Tongue (tissue), 2 donors: ENCODE results near the gene DNAJC7. TPM values are rescaled to one million over a fixed set of nuclear protein-coding genes. Genes with fewer than 3 reads are reported as not detected.

Experiments used
- DNase-seq: peaks from one replicate; pipeline ENCODE4 v3.0.0-alpha.2; 2015
- total RNA-seq: library from RNA; depleted of rRNA; stranded (reverse); fragments of >200 nt; gene quantifications from one replicate; pipeline ENCODE4 v1.2.3, GENCODE V29; 2014

DNAJC7 gene, protein sequence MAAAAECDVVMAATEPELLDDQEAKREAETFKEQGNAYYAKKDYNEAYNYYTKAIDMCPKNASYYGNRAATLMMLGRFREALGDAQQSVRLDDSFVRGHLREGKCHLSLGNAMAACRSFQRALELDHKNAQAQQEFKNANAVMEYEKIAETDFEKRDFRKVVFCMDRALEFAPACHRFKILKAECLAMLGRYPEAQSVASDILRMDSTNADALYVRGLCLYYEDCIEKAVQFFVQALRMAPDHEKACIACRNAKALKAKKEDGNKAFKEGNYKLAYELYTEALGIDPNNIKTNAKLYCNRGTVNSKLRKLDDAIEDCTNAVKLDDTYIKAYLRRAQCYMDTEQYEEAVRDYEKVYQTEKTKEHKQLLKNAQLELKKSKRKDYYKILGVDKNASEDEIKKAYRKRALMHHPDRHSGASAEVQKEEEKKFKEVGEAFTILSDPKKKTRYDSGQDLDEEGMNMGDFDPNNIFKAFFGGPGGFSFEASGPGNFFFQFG
- 71.7 TPM for total RNA-seq

DNA sequence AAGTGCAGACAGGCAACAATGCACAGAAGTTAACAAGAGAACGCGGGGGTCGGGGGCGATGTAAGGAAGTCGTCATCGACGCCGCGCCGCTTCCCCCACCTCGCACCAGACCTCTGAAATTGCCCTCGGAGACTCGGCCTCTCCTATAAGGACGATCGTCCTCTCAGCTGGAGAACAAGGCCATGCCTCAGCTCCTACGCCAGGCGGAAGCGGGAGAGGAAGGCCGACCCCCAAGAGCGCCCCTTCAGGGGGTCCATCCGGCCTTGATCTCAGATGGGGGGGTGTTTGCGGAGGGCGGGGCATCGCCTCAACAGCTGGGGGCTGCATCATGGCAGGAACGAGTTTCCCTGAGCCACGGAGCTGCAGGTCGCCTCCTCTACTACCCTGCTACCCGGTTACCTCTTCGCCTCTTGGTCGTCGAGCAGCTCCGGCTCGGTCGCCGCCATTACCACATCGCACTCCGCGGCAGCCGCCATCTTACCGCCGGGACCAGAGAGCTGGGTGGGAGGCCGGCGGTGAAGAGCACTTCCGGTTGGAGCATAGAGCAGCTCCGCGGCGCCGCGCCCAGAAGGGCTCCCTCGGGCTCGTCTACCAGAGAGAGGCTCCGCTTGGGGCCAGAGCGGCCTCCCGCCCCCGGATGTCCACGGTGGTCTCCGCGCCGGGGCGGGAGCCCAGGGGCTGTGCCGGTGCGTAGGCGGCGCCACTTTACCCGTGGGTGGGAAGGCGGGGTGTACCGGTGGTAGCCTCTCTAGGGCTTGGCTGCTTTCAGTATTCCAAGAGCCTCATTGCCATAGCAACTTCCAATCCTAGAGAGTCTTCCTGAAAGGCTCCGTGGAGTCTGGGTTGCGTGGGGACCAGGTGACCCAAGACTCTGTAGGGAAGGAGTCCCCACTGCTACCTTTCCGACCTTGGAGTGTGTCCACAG lies at the start of gene DNAJC7:
DNAJC7 (minus strand) TSS at position 499 of the 925 bp plus-strand sequence; CDS start at position 476, 23 bp downstream.
- peak; percentile 97 for DNase-seq

DNA sequence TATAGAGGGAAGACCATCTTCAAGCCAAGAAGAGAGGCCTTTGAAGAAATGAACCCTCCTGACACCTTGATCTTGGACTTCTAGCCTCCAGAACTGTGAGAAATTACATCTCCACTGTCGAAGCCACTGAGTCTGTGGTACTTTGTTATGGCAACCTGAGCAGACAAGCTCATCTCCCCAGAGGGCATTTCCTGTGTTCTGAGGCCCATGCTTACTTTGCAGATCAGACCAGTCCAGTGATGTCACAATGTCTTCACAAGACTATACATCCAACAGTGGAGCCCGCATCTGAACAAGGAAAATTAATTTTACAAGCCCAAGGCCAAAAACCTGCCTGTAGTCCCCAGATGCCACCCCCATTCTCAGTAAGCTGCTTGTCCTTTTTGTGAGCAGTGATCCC lies 48.0 kb upstream of the DNAJC7 start:
- DNase-seq, result no peak

DNA sequence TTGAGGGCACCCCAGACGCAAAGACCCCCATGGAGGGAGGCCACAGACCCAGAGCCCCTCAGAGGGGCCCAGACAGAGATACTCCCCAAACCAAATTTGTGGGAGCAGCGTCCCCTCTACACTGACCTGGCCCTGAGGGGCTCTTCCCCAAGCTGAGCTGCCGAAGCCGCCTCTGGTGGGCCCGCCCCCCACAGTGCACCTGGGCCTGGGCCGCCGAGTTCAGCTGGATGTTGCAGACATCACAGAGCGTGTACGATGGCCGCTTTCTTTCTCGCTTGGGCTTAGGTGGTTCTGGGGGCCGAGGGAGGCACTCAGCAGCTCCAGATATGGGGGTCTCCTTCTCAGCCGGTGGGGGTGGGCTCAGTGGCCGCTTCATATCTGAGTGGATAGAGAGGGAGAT lies 45.4 kb upstream of the DNAJC7 start:
- DNase-seq, result no peak

DNA sequence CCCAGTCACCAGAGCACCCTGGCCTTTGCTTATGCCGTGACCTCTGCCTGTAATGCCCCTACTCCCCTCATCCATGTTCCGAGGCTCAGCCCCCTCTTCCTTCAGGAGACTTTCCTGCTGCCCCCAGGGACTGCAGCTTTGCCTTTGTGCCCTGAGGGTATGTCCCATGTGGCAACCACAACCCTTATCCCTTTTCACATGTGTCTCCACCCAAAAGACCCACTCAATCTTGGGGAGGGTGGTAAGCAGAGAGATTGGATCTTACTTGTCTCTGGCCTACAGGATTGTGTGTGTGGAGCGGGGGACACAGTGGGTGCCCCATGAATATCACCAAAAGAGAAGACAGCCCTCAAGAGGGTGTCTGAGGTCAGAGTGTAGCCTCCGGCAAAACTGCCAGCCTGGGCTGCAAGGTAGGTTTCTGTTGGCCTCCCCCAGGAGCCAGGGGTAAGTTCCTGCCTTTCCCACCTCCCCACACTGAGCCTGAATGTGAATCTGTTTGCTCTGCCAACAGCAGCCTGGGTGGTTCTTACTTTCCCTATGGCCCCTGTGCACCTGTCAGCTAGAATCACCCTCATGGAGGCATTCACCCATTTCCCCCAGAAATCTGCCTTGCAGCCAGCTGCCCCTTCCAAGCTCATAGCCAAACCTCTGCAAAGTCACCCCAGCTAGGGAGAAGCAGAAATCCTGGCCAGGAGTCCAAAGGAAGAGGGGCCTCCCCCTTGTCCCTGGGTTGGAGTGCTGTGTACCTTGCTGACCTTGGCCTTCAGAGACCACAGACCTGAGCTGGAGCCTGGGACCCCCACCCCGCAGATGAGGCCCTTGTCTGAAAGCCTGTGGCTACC lies 44.6 kb upstream of the DNAJC7 start:
- peak; percentile 47 for DNase-seq

DNA sequence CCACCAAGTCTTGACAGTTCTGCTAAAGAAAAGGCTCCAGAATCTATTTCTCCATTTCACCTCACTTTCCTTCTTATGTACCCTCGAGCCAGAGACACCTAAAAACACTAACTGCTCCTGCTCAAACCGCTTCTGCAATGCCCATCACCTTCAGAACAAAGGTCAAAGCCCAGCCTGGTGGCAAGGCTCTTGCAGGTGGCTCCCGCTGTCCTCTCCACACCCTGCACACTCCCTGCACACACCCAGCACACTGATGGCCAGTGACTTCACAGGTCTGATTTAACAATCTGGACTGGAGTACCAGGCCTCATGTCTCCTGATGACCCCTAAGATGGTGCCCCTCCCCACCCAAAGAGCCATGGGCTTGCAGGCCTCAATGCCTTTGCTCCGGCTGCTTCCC lies 43.0 kb upstream of the DNAJC7 start:
- no peak for DNase-seq

DNA sequence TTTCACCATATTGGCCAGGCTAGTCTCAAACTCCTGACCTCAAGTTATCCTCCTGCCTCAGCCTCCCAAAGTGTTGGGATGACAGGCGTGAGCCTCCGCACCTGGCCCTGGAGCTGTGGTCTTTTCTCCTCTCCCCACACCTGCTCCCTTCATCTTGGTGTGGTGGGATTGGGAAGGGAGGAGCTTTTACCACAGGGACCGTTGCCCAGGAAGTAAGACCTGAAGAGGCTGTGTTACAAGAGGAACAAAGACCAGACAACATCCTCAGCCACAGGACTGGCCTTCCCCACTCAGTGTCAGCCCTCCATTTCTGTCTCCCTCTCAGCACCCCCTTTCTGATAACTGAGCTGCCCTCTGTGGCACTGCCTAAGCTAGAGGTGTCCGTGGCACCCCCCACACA lies 42.6 kb upstream of the DNAJC7 start:
- no peak for DNase-seq

DNA sequence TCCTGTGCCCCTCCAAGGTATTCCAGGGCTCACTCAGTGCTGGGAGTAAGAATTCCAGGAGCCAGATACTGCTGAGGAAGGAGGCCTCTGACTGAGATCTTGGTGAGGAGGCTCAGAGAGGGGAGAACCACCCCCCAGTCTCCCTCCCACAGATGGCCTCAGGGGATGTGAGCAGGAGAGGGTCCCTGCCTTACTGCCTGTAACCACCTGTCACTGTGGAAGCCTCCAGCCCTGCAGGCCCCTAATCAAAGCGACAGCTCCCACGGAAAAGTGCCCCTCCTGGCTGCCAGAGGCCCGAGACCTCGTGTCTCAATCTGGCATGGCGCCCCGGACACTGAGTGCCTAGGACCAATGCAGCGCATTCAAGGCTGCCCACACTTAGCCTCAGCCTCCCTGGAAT lies 40.8 kb upstream of the DNAJC7 start:
- DNase-seq, result no peak

DNA sequence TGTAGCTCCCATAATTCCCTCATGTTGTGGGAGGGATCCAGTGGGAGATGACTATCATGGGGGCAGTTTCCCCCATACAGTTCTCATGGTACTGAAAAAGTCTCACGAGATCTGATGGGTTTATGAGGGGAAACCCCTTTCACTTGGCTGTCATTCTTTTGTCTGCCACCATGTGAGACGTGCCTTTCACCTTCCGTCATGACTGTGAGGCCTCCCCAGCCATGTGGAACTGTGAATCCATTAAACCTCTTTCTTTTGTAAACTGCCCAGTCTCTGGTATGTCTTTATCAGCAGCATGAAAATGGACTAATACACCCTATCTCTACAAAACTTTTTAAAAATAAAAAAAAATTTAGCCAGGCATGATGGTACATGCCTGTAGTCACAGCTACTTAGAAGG lies 39.4 kb upstream of the DNAJC7 start:
- no peak for DNase-seq

DNA sequence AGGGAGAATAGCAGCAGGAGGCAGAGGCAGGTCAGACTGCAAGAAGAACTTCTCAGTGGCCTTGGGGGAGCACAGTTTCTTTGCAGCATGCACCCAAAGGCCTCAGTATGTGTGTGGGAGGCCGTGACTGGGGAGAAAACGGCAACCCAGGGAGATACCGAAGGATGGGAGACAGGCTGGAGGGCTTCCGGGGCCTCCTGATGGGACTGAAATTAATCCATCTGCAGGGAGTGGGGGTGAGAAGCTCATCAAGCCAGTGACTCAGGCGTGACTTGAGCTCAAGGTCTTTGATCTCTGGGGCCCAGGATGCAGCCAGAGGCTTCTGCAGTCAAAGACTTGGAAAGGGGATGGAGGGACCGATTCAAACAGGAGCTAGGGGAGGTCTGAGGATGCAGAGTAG lies 38.3 kb upstream of the DNAJC7 start:
- no peak for DNase-seq

DNA sequence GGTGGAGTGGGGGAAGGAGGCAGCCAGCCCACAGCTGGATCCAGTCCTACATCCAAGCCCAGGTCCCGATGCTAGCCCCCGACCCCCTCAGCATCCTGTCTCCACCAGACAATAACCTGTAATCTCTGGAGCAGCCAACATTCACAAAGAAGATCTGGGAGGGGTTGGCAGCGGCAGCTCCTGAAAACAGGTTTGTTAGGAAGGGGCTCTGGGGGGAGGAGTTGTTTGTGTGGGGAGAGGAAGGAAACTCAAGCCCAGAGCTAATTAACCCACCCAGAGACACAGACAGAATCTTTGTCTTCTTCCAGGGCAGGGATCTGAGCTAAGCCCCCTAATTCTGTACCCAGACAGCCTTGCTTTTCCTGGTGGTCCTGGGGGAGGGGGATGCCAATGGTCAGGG lies 37.8 kb upstream of the DNAJC7 start:
- DNase-seq, result no peak

DNA sequence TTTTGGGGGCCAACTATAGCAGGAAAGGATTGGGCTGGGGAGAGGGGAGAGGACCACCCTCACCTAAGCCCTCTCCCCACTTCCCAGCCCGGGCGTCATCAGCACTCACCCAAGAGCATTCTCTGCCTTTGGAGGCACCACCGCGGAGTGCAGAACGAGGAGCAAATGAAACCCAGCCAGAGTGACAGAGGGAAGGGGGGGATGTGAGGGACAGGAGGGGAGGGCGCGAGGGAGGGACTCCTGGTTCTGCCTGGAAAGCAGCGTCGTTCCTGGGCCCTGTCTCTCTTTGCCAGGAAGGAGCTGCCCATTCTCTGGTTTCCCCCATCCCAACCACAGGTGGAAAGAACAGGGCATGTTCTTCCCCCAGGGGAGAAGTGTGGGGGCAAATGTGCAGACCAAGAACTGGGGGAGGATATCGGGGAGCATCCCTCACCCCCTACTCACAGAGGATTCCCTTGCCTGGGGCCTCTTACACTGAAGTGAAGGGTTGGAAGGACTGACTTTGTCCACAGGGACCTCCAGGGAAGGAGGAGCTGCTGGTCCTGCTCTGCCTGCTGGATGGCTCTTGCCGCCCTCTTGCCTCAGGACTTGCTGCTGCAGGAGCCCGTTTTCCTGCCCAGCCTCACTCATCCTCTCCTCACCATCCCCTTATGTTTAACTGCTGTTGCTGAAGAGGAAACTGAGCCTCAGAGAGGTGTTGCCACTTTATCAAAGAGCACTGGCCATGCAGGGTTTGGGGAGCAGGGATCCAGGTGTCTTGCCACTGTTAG lies 36.7 kb upstream of the DNAJC7 start:
- no peak for DNase-seq

DNA sequence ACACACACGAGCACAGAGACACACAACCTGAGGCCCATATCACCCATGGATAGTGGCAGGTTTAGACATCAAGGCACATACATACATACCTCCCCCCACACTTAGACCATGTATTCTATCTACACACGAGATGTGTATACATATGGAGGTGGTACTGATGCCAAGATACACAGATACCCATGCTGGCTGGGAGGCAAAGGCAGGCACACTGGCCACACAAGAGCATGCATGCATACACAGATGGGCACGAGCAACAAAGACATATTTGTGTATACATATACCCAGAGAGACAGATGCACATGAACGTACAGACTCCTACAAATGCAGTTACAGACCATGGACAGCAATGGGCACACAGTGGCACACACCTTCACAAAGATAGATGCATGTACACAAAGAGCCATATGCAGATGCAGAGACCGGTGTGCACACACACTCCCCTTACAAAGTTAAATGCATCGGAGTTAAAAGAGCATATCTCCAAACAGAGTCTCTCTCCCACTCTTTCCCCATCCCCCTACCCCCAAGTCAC lies 35.2 kb upstream of the DNAJC7 start:
- no peak for DNase-seq

DNA sequence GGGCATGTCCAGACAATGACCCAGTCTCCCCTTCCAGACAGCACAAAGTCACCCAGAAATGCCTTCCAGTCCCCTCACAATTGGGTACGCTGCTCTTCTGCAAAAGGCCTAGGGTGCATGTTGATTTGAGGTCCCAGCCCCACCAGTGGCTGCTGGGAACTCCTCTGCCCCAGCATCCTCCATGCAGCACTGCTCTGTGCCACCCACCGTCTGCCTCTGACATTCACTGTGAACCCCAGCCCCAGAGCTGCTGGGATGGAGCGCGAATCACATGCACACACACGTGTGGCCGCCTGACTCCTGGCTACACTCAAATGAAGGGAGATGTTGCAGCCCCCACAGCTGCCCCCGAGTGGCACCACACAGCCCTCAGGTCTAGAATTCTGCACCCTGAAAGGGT lies 34.4 kb upstream of the DNAJC7 start:
- no peak for DNase-seq

DNA sequence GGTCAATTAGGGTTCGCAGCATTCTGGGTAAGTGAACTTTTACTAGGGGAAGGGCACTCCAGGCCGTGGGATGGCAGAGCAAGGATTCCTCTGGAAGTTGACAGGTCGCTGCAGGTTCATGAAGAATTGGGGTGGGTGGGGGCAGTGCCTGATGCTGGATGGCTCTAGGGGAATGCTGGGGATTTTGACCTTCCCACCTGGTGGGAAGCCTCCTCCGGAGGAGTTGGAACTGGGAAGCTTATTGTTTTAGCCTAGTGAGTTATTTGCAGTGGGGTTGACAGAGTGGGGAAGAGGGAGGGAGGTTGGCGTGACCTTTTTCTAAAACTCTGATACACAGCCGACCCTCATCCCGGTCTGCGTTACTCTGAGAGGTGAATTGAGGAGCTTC lies 33.8 kb upstream of the DNAJC7 start:
- no peak for DNase-seq

DNA sequence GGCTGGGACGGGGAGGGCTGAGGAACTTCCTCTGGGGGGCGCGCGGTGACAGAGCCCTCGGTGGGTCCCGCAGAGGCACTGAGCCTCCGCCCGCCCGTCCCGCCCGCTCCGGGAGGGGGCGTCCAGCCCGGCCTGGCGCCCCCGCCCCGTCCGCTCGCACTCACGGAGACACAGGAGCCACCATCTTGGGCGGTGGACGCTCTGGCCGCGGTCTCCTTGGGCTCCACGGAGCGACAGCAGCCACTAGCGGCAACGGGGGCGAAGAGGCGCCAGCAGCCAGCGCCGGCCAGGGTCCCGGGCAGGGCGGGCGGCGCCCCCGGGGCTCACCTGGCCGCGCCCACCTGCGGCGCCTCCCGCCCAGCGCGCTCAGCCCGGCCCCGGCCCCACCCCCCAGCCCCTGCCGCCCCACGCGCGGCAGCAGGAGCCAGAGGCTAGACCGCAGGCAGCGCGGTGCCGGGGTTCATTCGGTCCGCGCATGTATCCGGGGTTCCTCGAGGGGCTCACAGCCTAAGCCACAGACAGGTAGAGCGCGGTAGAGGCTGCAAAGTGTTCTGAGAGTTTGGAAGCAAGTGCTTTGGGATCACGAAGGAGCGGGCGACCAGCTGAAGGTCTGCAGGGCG lies 33.3 kb upstream of the DNAJC7 start, which contains the start of gene C17orf113:
C17orf113 (minus strand) TSS at position 209 of the 620 bp plus-strand sequence. CDS start 7,225 bp downstream, outside the sequence.
- peak; percentile 79 for DNase-seq

DNA sequence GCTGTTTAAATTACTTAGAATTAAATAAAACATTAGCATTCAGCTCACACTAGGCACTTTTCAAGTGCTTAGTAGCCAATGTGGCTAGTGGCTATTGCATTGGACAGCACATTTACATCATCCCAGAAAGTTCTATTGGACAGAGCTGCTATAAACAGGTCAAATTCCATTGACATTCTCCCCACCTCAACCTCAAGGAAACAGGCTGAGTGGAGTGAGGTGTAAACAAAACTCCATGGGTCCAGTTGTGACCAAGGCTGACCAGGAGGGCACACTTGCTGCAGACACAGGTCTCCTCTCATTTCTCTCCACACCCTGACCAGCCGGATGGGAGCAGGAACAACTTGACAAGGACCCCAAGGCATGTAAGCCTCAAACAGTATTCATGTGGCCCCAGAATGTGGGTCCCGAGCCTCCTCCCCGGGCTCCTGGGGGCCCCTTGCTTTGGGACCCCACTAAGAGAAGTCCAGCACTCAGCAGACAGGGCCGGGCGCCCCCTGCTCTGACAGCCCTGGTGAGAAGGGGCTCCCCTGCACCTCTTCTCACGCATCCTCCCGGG lies 32.7 kb upstream of the DNAJC7 start:
- DNase-seq, result no peak

DNA sequence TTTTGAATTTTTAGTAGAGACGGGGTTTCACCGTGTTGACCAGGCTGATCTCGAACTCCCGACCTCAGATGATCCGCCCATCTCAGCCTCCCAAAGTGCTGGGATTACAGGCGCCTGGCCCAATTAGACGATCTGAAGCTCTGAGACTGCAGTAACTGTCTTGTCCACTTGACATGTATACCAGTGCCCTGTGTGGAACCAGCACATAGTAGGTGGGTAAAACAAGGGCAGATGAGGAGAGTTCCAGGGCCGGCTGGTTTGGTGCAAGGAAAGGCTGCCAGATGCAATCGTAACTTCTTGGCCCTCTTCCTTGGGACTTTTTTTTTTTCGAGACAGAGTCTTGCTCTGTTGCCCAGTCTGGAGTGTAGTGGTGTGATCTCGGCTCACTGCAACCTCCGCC lies 30.1 kb upstream of the DNAJC7 start:
- DNase-seq, result no peak

DNA sequence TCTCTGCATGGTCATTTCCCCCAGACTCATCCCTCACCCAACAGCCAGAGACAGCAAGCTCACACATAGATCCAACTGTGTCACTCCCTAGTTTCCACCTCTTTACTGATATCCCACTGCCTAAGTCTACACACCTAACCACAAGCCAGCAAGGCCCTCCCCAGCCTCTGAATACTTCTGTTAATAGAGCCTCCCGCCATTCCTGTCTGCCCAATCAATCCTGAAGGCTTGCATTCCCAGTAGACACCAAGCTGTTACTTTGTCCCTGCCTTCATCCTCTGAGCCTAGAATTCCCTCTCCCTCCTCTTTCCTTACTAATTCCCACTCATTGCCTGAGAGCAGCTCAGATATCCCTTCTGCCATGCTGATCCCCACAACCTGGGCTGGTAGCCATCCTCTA lies 28.5 kb upstream of the DNAJC7 start:
- DNase-seq, result no peak

DNA sequence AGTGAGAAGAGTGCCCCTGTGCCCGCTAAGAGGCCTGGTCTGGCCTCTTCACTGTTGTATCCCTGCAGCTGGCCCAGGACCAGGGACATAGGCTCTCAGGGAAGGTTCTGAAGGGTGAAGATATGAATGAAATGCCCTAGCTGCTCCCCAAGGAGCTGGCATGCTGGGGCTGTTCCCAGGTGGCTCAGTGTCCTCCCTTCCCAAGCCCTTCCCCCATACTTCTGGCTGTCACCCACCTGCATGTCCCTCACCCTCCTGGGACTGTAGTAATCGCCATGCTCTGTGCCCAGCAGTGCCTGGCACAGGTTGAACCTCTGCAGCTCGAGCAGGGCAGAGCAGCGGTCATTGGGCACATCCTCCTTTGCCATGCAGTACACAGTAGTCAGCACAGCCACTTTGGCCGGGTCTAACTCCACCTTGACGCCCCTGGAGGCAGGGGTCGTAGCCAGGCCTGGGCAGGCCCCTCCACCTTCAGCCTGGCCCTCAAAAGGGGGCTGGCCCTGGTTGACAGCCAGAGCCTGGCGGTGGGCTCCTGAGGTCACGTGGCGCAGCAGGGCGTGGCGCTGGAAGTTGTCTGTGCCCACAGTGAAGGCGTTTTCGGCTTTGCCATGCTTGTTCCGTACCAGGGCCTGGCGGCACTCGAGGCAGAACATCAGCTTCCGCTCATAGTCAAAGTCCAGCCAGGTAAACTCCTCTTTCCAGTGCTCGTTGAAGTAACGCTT lies 25.5 kb upstream of the DNAJC7 start:
- DNase-seq, result no peak

DNA sequence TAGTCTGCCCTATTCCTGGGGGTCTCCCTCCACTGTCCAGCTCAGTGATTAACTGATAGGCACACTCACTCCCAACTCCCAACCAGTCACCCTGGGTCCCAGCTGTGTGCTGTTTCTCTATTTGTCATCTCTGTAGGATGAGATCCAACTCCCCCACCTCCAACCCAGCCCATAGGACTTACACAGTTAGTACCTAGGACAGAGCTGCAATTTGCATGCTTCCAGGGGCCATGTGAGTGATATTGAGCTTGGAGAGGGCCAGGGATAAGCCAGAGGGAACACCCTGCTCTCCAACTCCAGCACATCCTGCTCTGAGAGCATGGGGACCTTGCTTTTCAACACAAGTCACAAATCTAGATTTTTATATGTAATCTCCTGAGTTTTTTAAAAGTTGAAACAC lies 24.4 kb upstream of the DNAJC7 start:
- no peak for DNase-seq
